ENCODE data around the gene DDX56.

The DDX56 gene

DNA sequence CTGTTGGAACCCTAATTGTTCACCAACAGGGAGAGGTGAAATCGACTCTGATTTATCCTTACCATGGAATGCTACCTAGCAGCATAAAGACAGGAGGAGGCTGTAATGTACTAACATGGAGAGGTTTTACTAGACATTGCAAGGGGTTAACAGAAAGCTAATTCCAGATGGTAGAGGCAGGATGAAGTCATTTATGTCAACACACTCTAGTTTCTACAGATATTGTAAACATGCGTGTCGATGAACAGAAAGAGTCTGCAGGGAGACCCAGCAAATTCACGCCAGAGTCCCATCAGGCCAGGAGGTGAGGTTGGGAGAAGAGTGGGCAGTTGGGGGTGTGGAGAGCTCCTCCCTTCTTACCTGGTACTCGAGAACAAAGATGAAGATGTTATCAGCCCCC lies 39.6 kb downstream of the DDX56 start:
- no peak for DNase-seq

DNA sequence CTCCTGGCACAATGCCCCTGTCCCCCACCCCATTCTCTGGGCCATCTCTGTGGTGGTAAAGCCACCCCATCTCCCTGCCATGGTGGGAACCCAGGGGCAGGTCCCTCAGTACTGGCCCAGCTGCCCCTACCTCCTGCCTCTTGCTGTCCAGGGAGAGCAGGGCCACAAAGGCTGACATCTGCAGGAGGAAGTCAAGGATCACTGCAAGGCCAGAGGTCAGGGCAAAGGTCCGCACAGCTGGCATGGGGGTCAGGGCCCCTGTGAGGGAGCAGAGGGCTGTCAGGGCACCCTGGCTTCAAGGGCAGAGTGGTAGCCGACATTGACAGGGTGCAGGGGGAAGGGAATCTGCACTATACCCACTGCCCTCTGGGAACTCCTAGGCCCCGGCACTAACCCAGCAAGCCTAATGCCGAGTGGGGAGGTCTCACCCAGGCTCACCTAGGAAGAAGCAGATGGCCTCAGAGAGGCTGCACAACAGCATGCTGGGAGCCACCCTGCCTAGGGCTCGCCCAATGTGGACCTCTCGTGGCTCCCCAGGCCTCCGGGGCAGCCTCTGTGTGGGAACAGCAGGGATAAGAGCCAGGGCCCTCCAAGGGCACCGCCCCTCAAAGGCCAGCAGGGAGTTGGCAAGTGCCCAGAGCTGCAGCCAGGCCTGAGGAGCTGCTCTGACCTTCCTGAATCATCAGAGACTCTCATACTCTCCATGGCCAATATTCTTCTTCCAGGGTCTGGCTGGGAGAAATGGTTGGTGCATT lies 40.2 kb downstream of the DDX56 start:
- no peak for DNase-seq

DNA sequence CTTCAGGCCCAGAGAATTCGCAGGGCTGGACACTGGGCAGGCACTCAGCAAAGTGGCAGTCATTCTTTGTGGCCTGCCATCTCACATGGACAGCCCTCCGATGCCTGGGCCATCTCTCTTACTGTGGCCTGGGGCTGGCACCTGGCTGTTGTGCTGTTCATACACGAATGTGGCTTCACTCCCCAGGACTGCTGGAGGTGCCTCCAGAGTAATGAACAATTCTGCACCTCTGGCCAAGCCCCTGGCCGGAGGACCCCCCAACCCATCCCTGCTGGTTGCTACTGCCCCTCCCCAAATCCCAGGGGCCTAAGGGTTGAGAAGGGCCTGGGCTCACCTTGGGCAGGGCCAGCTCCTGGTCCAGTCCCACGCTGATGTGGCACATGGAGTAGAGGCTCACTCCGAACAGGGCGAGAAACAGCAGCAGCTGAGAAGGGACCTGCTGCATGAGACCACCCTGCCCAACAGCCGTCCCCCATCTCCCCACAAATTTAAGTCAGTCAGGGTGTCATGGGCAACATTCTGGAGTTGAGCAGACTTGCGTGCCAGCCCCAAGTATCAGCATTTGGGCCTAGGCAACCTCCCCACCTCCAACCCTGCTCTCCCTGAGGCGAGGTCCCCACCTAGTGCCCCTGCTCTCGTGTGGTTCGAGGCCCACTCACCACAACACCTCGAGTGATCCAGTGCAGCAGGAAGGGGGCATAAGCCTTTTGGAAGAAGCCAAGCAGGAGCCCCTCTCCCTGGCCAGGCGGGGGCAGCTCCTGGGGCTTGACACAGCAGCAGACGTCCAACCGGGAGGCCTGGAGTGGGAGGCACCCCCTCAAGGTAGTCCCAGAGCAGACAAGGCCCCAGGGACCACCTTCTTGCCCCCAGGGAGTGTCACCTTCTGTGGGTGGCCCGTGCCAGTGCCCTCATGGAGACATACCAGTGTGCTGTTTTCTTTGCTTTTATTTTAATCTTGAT lies 42.0 kb downstream of the DDX56 start:
- no peak for DNase-seq

DNA sequence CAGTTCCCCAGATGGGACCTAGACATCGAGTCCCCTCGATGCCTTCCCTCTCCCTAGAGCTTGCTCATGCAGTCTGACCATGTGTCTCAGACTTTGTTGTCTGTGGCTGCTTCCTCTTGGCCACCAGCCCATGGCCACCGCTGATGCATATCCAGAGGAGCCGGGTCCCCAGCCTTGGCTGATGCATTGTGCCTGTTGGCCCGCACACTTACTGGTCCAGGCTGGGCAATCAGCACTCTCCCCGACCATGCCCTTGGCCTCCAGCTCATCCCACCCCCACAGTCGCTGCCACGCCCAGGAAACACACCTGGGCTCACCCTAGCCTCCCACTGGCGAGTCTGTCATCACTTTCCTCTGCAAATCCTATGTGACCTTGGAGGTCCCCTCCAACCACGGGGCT lies 42.7 kb downstream of the DDX56 start:
- DNase-seq, result no peak

DNA sequence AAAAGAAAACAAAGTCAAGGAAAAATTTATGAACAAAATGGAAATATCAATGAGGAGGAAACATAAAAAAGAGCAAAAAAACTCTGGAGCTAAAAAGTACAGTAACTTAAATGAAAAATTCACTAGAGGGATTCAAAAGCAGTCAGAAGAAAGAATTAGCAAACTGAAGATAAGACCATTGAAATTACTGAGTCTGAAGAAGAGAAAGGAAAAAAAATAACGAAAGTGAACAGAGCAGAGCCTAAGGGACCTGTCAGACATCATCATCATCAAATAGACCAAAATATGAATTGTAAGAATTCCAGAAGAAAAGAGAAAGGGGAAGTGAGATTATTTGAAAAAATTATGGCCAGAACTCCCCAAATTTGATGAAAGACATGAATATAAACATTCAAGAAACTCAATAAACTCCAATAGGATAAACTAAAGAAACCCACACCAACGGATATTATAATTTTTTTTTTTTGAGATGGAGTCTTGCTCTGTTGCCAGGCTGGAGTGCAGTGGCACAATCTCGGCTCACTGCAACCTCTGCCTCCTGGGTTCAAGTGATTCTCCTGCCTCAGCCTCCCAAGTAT lies 48.8 kb downstream of the DDX56 start:
- DNase-seq, result no peak

DNA sequence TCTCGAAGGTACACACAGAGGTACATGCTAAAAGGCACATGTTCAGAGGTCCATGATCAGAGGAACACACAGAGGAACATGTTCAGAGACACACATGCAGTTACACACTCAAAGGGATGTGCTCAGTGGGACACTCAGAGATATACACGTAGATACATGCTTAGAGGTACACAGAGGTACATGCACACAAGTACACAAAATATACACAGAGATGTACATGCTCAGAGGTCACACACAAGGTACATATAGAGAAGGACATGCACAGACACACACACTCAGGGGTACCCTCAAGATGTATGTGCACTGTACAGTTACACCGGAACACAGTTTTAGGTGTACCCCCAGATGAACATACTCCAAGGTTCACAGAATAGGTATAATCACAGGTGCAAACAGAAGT lies 51.4 kb downstream of the DDX56 start:
- DNase-seq, result no peak

DNA sequence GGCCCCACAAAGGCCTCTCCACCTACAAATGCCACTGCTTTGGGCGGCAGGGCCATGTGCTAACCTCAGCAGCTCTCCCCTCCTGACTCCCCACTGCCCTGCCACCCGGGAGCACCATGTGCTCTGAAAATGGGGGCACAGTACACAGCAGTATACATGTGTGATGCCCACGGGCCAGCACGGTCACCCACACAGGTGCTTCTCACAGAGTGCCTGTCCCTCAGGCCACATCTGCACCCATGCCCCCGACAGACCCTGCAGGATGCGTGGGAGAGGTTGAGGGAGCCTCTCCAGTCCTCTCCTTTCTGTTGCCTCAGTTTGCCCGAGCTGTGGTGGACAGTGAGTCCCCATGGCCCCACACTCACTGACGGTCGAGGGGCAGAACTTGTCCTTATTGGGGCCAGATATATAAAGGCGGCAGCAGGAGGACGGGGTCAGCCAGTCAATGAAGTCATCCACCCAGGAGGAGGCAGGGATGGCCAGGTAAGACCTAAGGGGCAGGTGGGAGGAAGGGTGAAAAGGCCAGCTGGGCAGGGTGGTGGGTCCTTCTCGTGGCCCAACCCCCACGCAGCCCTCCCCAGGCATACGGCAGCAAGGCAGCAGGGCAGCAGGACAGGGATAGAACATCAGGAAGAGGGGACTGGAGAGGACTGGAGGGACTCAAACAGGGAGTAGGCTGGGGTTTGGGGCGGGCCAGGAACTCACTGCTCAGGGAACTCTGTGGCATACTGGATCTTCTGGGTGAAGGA lies 52.2 kb downstream of the DDX56 start:
- no peak for DNase-seq

DNA sequence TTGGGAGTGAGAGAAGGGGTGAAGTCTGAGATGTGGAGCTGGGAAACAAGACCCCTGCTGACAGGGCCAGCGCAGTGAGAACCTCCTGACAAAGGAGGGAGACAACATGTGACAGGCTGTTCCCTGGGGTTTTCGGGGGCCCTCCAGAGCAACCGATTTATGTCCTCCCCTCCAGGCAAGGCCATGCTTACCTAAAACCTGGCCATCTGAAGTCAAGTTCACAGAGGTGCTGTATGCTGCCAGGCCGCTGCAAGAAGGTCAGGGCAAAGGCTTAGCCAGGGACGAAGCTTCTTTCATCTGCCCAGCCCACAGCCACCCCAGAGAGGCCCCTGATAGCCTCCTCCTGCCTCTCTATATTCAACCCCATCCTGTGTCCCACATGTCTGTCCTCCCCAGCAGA lies 53.1 kb downstream of the DDX56 start:
- DNase-seq, result no peak

DNA sequence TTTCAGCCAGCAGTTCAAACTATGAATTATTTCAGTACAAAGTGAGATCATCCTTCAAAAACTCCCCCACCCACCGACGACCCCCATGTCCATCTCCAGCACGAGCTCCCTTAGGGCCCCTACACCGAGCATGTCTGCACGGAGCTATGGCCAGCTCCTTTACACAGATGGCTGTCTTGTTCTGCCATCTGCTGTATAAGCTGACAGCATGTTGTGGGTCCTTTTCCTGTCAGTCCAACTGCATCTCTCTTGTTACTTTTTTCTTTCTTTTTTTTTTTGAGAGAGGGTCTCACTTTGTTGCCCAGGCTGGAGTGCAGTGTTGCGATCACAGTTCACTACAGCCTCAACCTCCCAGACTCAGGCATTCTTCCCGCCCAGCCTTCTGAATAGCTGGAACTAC lies 54.2 kb downstream of the DDX56 start:
- no peak for DNase-seq

DNA sequence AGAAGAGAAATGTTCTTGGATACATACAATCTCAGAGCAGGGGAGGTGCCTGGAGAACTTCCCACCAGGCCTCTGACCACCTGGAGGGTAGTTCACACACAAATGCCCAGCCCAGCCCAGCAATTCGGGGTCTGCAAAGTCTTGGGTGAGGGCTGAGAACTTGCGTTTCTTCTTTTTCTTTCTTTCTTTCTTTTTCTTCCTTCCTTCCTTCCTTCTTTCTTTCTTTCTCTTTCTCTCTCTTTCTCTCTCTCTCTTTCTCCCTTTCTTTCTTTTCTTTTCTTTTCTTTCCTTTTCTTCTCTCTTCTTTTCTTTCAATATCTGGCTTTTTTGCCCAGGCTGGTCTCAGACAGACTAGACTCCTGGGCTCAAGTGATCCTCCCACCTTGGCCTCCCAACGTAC lies 54.9 kb downstream of the DDX56 start:
- no peak for DNase-seq

DNA sequence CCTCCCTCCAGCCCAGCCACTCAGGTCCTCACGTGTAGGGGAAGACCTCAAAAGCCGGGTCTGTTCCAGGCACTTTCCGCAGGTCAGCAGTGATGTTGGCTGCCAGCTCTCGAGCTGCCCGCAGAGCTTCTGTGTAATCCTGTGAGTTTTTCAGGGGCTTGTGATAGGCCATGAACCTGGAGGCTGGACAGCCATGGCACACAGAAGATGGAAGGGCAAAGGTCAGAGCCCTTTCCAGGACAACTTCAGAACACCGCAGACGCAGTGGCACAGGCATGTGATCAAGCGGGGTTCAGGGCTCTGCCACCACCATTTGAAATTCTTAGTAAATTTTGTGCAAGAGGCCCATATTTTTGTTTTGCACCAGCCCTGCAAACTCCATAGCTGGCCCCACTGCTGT lies 56.5 kb downstream of the DDX56 start:
- DNase-seq, result no peak

Data from activated naive CD4-positive, alpha-beta T cell (primary cell).